ENCODE data around the gene VSTM1. TPM values are rescaled to one million over a fixed set of nuclear protein-coding genes. Genes with fewer than 3 reads are reported as not detected.
A peak's percentile ranks its signal among the peaks of the same experiment; 100 is the strongest.

The VSTM1 gene
- total and polyA plus RNA-seq, 4 donors, result 0.07 to 1.3 TPM; not detected in 2

DNA sequence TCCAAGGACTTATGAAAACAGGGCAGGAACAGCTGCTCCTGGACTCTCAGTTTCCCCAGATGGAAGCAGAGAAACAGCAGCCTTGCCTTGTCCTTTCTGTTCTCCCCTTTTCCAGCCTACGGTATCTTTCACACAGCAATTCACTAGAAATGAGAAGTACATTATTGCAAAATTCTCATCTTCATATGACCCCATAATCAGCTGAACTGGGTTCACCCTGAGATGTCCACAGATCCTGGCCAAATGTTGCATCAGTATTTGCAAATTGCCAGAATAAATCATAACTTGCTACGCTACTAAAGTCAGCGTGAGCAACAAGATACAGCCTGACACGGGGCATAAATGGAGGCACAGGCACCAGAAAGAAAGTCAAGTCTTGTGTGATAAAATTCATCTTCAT is 16.1 kb downstream of the VSTM1 start:
- Histone ChIP-seq H3K9ac (ENCODE audit: low read depth in 1 of 2, low read length in 2 of 2) (no peak overlapping the region), H3K27me3 (ENCODE audit: control insufficient read depth in 4 of 4, insufficient read depth in 4 of 4, low read length in 3 of 4) (peaks cover 0 to 5% (median 0%) of the 10 kb centered on the region in 4 donors), H3K4me1 (ENCODE audit: control insufficient read depth in 4 of 4, insufficient read depth in 4 of 4, low read length in 3 of 4) (no peaks in the 10 kb centered on the region), H3K4me3 (ENCODE audit: low read depth in 1 of 3, low read length in 3 of 3) (no peak overlapping the region), H3K9me3 (ENCODE audit: control insufficient read depth in 4 of 4, low read length in 3 of 4) (peaks cover 0 to 2% (median 0%) of the 10 kb centered on the region in 4 donors), H3K27ac (ENCODE audit: low read depth in 1 of 2, low read length in 2 of 2) (no peak overlapping the region), H3K36me3 (ENCODE audit: control insufficient read depth in 4 of 4, insufficient read depth in 3 of 4, low read depth in 1 of 4, low read length in 3 of 4) (no peaks in the 10 kb centered on the region)
- no peak for DNase-seq (ENCODE audit: low spot score)
- TF ChIP-seq NR2F2 (IDR thresholded peaks at IDR 0.05) (no peak), RAD21 (IDR thresholded peaks at IDR 0.05) (no peak), JUND (IDR thresholded peaks at IDR 0.05) (no peak), HNF4G (IDR thresholded peaks at IDR 0.05) (no peak), RXRA (IDR thresholded peaks at IDR 0.05) (peak in 1 of 2 donors; percentile 10), FOXA1 (IDR thresholded peaks at IDR 0.05) (no peak), EGR1 (IDR thresholded peaks at IDR 0.05; ENCODE audit: low read depth in 2 of 2) (no peak)
- TF ChIP-seq, protein P1, sequence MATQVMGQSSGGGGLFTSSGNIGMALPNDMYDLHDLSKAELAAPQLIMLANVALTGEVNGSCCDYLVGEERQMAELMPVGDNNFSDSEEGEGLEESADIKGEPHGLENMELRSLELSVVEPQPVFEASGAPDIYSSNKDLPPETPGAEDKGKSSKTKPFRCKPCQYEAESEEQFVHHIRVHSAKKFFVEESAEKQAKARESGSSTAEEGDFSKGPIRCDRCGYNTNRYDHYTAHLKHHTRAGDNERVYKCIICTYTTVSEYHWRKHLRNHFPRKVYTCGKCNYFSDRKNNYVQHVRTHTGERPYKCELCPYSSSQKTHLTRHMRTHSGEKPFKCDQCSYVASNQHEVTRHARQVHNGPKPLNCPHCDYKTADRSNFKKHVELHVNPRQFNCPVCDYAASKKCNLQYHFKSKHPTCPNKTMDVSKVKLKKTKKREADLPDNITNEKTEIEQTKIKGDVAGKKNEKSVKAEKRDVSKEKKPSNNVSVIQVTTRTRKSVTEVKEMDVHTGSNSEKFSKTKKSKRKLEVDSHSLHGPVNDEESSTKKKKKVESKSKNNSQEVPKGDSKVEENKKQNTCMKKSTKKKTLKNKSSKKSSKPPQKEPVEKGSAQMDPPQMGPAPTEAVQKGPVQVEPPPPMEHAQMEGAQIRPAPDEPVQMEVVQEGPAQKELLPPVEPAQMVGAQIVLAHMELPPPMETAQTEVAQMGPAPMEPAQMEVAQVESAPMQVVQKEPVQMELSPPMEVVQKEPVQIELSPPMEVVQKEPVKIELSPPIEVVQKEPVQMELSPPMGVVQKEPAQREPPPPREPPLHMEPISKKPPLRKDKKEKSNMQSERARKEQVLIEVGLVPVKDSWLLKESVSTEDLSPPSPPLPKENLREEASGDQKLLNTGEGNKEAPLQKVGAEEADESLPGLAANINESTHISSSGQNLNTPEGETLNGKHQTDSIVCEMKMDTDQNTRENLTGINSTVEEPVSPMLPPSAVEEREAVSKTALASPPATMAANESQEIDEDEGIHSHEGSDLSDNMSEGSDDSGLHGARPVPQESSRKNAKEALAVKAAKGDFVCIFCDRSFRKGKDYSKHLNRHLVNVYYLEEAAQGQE (IDR thresholded peaks at IDR 0.05), result no peak
- TF ChIP-seq, protein P2, sequence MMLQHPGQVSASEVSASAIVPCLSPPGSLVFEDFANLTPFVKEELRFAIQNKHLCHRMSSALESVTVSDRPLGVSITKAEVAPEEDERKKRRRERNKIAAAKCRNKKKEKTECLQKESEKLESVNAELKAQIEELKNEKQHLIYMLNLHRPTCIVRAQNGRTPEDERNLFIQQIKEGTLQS (IDR thresholded peaks at IDR 0.05), result no peak
- WGBS, result 67% methylated on average over 4 of the region's 4 CpGs

DNA sequence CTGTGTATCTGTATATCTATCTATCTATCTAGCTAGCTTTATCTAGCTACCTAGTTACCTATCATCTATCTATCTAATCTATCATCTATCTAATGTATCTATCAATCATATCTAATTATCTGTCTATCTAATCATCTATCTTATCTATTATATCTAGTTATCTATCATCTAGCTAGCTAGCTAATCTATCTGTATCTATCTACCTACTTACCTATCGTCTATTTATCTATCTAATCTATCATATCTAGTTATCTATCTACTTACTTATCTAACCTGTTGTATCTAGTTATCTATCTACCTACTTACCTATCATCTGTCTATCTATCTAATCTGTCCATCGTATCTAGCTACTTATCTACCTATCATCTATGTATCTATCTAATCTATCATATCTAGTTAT is 17.9 kb downstream of the VSTM1 start:
- 66% methylated on average over 2 of the region's 2 CpGs for WGBS
- Histone ChIP-seq H3K4me1 (ENCODE audit: control insufficient read depth in 4 of 4, insufficient read depth in 4 of 4, low read length in 3 of 4) (no peaks in the 10 kb centered on the region), H3K27me3 (ENCODE audit: control insufficient read depth in 4 of 4, insufficient read depth in 4 of 4, low read length in 3 of 4) (peaks cover 0 to 5% (median 0%) of the 10 kb centered on the region in 4 donors), H3K9ac (ENCODE audit: low read depth in 1 of 2, low read length in 2 of 2) (no peak overlapping the region), H3K4me3 (ENCODE audit: low read depth in 1 of 3, low read length in 3 of 3) (no peak overlapping the region), H3K36me3 (ENCODE audit: control insufficient read depth in 4 of 4, insufficient read depth in 3 of 4, low read depth in 1 of 4, low read length in 3 of 4) (no peaks in the 10 kb centered on the region), H3K9me3 (ENCODE audit: control insufficient read depth in 4 of 4, low read length in 3 of 4) (peaks cover 0 to 2% (median 0%) of the 10 kb centered on the region in 4 donors), H3K27ac (ENCODE audit: low read depth in 1 of 2, low read length in 2 of 2) (no peak overlapping the region)
- no peak for DNase-seq (ENCODE audit: low spot score)
- no peak for TF ChIP-seq RAD21 (IDR thresholded peaks at IDR 0.05)
- TF ChIP-seq HNF4A (conservative IDR thresholded peaks at IDR 0.05), result no peak
- TF ChIP-seq GABPA (IDR thresholded peaks at IDR 0.05 in 1 of 2, conservative IDR thresholded peaks at IDR 0.05 in 1 of 2), result no peak
- TF ChIP-seq YY1 (IDR thresholded peaks at IDR 0.05), result no peak
- TF ChIP-seq, protein P3, sequence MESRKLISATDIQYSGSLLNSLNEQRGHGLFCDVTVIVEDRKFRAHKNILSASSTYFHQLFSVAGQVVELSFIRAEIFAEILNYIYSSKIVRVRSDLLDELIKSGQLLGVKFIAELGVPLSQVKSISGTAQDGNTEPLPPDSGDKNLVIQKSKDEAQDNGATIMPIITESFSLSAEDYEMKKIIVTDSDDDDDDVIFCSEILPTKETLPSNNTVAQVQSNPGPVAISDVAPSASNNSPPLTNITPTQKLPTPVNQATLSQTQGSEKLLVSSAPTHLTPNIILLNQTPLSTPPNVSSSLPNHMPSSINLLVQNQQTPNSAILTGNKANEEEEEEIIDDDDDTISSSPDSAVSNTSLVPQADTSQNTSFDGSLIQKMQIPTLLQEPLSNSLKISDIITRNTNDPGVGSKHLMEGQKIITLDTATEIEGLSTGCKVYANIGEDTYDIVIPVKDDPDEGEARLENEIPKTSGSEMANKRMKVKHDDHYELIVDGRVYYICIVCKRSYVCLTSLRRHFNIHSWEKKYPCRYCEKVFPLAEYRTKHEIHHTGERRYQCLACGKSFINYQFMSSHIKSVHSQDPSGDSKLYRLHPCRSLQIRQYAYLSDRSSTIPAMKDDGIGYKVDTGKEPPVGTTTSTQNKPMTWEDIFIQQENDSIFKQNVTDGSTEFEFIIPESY (IDR thresholded peaks at IDR 0.05), result no peak
- no peak for TF ChIP-seq JUND (IDR thresholded peaks at IDR 0.05)
- TF ChIP-seq, protein P4, sequence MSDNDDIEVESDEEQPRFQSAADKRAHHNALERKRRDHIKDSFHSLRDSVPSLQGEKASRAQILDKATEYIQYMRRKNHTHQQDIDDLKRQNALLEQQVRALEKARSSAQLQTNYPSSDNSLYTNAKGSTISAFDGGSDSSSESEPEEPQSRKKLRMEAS (IDR thresholded peaks at IDR 0.05), result no peak
